ENCODE measurements around the gene LARP4B. TPM values are rescaled to one million over a fixed set of nuclear protein-coding genes. Genes with fewer than 3 reads are reported as not detected.

Gene LARP4B
- total and polyA plus RNA-seq, 2 donors (not counting 3 experiments of a cell fraction or from before 2014, with no cell fraction given): 27.4 to 101 TPM

GRCh38 chr10:828191-828590, 103.3 kb downstream of the LARP4B start:
- H3K9me3 ChIP-seq (replicated peaks; ENCODE audit: control insufficient read depth, insufficient read depth, low read length): no peaks in the 10 kb centered on the region
- peaks cover 20 to 26% of the 10 kb centered on the region in 2 experiments for H3K36me3 ChIP-seq (ENCODE audit: control insufficient read depth in 2 of 2, extremely low read depth in 1 of 2, insufficient read depth in 2 of 2, low read length in 2 of 2)
- H4K20me1 ChIP-seq (replicated peaks; ENCODE audit: control insufficient read depth, extremely low read depth, insufficient read depth, low read length): no peaks in the 10 kb centered on the region
- FAIRE-seq (no peak), DNase-seq (ENCODE audit: low read depth, low spot score) (no peak)
- ChIA-PET POLR2A (no interaction called here), CTCF (no interaction called here)
- dilution Hi-C loops (cut with MboI; ENCODE audit: extremely low pct_ligation_motif_present, low sequenced_read_pairs): no loop called here
- no peak overlapping the region for H3K27ac ChIP-seq (ENCODE audit: insufficient read depth, low read depth, low read length)
- H2AFZ ChIP-seq (ENCODE audit: low read depth, low read length): no peak overlapping the region
- H3K4me3 ChIP-seq (replicated peaks in 1 of 3; ENCODE audit: insufficient read depth in 1 of 3, low read depth in 1 of 3, low read length in 3 of 3): no peak overlapping the region
- no peak for TF ChIP-seq JUN (IDR thresholded peaks at IDR 0.05; ENCODE audit: borderline replicate concordance, insufficient read depth, insufficient read length, low read depth)
- no peak for TF ChIP-seq GATA2 (IDR thresholded peaks at IDR 0.05; ENCODE audit: insufficient read depth, insufficient read length, low read depth, low read length)
- no peak for TF ChIP-seq MYC (IDR thresholded peaks at IDR 0.05; ENCODE audit: low read depth, low read length)
- TF ChIP-seq EZH2 (IDR thresholded peaks at IDR 0.05; ENCODE audit: borderline replicate concordance, low read depth, low read length, severe bottlenecking): no peak
- TF ChIP-seq, protein P1, sequence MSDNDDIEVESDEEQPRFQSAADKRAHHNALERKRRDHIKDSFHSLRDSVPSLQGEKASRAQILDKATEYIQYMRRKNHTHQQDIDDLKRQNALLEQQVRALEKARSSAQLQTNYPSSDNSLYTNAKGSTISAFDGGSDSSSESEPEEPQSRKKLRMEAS (IDR thresholded peaks at IDR 0.05; ENCODE audit: insufficient read depth, insufficient read length): no peak
- no peak for TF ChIP-seq FOS (IDR thresholded peaks at IDR 0.05; ENCODE audit: borderline replicate concordance, insufficient read depth, low read length)
- H3K27me3 ChIP-seq (ENCODE audit: control insufficient read depth in 2 of 2, insufficient read depth in 2 of 2, low read length in 2 of 2): no peaks in the 10 kb centered on the region
- peaks cover 19% of the 10 kb centered on the region for H3K79me2 ChIP-seq (ENCODE audit: control insufficient read depth, insufficient read depth, low read length)
- no peaks in the 10 kb centered on the region for H3K4me1 ChIP-seq (ENCODE audit: control insufficient read depth, extremely low read depth, insufficient read depth, low read length)
- H3K4me2 ChIP-seq (ENCODE audit: insufficient read depth, low read length): no peak overlapping the region
- intact Hi-C loops (cut with micrococcal nuclease): no loop called here
- H3K9me1 ChIP-seq (replicated peaks; ENCODE audit: control insufficient read depth, extremely low read depth, insufficient read depth, low read length): no peaks in the 10 kb centered on the region
- BruUV-seq (replicated peaks): no TSS peak
- H3K9ac ChIP-seq (replicated peaks; ENCODE audit: extremely low read depth, insufficient read depth, low read length): no peak overlapping the region

GRCh38 chr10:824946-825345, 106.6 kb downstream of the LARP4B start:
- no peaks in the 10 kb centered on the region for H3K9me3 ChIP-seq (replicated peaks; ENCODE audit: control insufficient read depth, insufficient read depth, low read length)
- TF ChIP-seq EZH2 (IDR thresholded peaks at IDR 0.05; ENCODE audit: borderline replicate concordance, low read depth, low read length, severe bottlenecking) (no peak), MYC (IDR thresholded peaks at IDR 0.05; ENCODE audit: low read depth, low read length) (no peak), FOS (IDR thresholded peaks at IDR 0.05; ENCODE audit: borderline replicate concordance, insufficient read depth, low read length) (no peak), POLR2A (IDR thresholded peaks at IDR 0.05; ENCODE audit: low read depth, low read length) (no peak), JUN (IDR thresholded peaks at IDR 0.05; ENCODE audit: borderline replicate concordance, insufficient read depth, insufficient read length, low read depth) (no peak), GATA2 (IDR thresholded peaks at IDR 0.05; ENCODE audit: insufficient read depth, insufficient read length, low read depth, low read length) (no peak), POLR2AphosphoS5 (IDR thresholded peaks at IDR 0.05; ENCODE audit: insufficient read depth, low read depth, low read length) (no peak)
- TF ChIP-seq, protein P2, sequence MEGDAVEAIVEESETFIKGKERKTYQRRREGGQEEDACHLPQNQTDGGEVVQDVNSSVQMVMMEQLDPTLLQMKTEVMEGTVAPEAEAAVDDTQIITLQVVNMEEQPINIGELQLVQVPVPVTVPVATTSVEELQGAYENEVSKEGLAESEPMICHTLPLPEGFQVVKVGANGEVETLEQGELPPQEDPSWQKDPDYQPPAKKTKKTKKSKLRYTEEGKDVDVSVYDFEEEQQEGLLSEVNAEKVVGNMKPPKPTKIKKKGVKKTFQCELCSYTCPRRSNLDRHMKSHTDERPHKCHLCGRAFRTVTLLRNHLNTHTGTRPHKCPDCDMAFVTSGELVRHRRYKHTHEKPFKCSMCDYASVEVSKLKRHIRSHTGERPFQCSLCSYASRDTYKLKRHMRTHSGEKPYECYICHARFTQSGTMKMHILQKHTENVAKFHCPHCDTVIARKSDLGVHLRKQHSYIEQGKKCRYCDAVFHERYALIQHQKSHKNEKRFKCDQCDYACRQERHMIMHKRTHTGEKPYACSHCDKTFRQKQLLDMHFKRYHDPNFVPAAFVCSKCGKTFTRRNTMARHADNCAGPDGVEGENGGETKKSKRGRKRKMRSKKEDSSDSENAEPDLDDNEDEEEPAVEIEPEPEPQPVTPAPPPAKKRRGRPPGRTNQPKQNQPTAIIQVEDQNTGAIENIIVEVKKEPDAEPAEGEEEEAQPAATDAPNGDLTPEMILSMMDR (IDR thresholded peaks at IDR 0.05; ENCODE audit: extremely low read depth in 1 of 2, insufficient read depth in 1 of 2, low read depth in 1 of 2, low read length in 2 of 2): no peak
- TF ChIP-seq, protein P1 (IDR thresholded peaks at IDR 0.05; ENCODE audit: insufficient read depth, insufficient read length): no peak
- ChIA-PET POLR2A (no interaction called here), CTCF (interaction anchor here (2.2 kb wide), 1 partner anchor 9 kb away, joined by 4 read pairs; no protein-coding TSS in a partner anchor)
- H2AFZ ChIP-seq (ENCODE audit: low read depth, low read length): no peak overlapping the region
- no peak overlapping the region for H3K4me3 ChIP-seq (replicated peaks in 1 of 3; ENCODE audit: insufficient read depth in 1 of 3, low read depth in 1 of 3, low read length in 3 of 3)
- peaks cover 7% of the 10 kb centered on the region for H3K79me2 ChIP-seq (ENCODE audit: control insufficient read depth, insufficient read depth, low read length)
- BruUV-seq (replicated peaks): no TSS peak
- no peak overlapping the region for H3K27ac ChIP-seq (ENCODE audit: insufficient read depth, low read depth, low read length)
- intact Hi-C loops (cut with micrococcal nuclease) (no loop called here), dilution Hi-C loops (cut with MboI; ENCODE audit: extremely low pct_ligation_motif_present, low sequenced_read_pairs) (no loop called here)
- no peaks in the 10 kb centered on the region for H3K9me1 ChIP-seq (replicated peaks; ENCODE audit: control insufficient read depth, extremely low read depth, insufficient read depth, low read length)
- H4K20me1 ChIP-seq (replicated peaks; ENCODE audit: control insufficient read depth, extremely low read depth, insufficient read depth, low read length): no peaks in the 10 kb centered on the region
- DNase-seq (ENCODE audit: low read depth, low spot score): no peak
- H3K27me3 ChIP-seq (ENCODE audit: control insufficient read depth in 2 of 2, insufficient read depth in 2 of 2, low read length in 2 of 2): no peaks in the 10 kb centered on the region
- no peak for FAIRE-seq
- H3K4me2 ChIP-seq (ENCODE audit: insufficient read depth, low read length): no peak overlapping the region
- no peak overlapping the region for H3K9ac ChIP-seq (replicated peaks; ENCODE audit: extremely low read depth, insufficient read depth, low read length)
- peaks cover 25 to 50% of the 10 kb centered on the region in 2 experiments for H3K36me3 ChIP-seq (ENCODE audit: control insufficient read depth in 2 of 2, extremely low read depth in 1 of 2, insufficient read depth in 2 of 2, low read length in 2 of 2)
- H3K4me1 ChIP-seq (ENCODE audit: control insufficient read depth, extremely low read depth, insufficient read depth, low read length): no peaks in the 10 kb centered on the region

All from endothelial cell of umbilical vein (primary cell).